Upper lobe of left lung (tissue), 4 donors: ENCODE data around the gene SH3RF1.

ENCODE experiments used
- CTCF ChIP-seq, 6 experiments: fragments of 450-650 bp in 4 of 6; fragments of 200-600 bp in 2 of 6; sonication (generic) in 2 of 6; IDR thresholded peaks; one replicate each; pipeline ENCODE4 v1.5.1; 2016 to 2019; ENCODE audit warnings: antibody characterized with exemption in 6 of 6
- POLR2A ChIP-seq, 4 donors: fragments of 450-650 bp; IDR thresholded peaks; one replicate each; pipeline ENCODE4 v1.5.1; 2016 to 2017; ENCODE audit warnings: antibody characterized with exemption in 4 of 4, mild to moderate bottlenecking in 2 of 4

- TF ChIP-seq CTCF (IDR thresholded peaks at IDR 0.05) (no peak), POLR2A (IDR thresholded peaks at IDR 0.05) (no peak)
Measured at GRCh38 chr4:169198167-169198566, 72.6 kb downstream of the SH3RF1 start.
